Measurements from ENCODE around the gene TRIAP1.

TRIAP1 gene

DNA sequence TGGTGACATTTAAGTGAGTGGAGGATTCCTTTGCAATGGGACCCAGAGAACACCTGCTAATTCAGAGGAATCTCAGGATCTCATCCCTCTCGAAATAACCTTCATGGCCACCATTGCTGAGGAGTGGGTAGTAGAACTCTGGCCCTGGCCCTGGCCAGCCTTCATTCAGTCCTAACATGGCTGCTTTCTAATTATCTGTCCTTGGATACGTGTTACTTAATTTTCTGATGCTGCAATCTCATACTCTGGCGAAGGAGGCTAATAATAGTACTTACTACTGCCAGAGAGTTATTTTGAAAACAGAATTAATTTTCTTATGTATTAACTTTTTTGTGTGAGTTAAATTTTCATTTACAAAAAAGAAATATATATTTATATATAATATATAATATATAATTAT lies 20.4 kb downstream of the TRIAP1 start:
- no peak for DNase-seq

DNA sequence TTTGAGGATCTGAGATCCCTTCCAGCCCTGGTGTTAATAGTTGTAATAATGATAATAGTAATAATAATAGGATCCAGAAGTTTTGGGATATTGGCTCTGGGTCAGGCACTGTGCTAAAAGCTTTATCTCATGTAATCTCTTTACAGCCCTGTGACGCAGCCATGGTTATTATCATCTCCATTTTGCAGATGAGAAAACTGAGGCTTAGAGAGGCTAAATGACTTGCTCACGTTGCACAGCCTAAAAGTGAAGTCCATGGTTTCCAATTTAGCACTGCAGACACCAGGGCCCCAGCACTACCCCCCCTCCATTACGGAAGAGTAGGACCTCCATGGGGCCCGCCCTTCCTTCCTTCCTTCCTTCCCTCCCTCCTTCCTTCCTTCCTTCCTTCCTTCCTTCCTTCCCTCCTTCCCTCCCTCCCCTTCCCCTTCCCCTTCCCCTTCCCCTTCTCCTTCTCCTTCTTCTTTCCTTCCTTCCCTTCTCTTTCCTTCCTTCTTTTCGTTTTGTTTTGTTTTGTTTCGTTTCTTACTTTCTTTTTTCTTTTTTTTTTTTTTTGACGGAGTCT lies 23.2 kb downstream of the TRIAP1 start:
- no peak for DNase-seq

DNA sequence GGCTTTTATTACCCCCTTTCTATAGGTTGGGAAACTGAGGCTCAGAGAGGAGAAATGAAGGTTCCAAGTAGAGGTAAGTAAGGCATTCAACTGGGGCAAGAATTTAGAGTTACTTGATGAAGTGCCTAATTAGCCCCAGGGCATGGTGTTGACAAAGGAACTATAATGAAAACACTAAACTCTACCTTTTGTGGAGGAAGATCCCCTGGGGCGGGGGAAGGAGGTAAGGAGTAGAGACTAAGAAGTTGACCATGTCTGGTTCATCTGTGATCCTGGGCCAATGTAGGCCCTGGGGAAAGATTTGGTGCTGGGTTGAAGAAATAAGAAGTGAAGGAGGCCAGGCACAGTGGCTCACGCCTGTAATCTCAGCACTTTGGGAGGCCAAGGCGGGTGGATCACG lies 24.5 kb downstream of the TRIAP1 start:
- DNase-seq: no peak

DNA sequence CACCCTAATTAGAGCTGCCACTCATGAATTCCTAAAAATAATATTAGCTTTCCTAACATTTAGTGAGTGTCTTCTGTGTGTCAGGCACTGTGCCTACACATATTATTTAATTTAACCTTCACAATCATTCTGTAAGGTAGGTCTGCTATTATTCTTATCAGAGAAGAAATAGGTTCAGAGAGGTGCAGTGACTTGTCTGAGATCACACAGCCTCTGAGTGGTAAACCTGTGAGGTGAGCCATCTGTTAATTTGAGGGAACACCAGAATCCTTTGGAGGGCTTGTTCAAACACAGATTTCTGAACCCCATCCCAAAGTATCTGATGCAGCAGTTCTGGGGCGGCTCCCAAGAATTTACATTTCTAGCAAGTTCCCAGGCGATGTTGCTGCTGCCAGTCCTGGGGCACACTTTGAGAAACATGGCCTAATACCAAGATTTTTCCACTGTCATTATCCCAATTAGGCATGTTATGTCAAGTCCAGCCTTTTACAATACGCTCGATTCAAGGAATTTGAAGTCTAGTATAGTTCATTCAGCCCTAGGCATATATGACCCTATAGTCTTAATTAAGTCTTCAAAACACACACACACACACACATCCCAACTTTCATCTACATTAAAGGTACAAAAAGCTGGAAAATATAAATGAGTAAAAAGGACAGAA lies 28.1 kb downstream of the TRIAP1 start:
- no peak for DNase-seq

DNA sequence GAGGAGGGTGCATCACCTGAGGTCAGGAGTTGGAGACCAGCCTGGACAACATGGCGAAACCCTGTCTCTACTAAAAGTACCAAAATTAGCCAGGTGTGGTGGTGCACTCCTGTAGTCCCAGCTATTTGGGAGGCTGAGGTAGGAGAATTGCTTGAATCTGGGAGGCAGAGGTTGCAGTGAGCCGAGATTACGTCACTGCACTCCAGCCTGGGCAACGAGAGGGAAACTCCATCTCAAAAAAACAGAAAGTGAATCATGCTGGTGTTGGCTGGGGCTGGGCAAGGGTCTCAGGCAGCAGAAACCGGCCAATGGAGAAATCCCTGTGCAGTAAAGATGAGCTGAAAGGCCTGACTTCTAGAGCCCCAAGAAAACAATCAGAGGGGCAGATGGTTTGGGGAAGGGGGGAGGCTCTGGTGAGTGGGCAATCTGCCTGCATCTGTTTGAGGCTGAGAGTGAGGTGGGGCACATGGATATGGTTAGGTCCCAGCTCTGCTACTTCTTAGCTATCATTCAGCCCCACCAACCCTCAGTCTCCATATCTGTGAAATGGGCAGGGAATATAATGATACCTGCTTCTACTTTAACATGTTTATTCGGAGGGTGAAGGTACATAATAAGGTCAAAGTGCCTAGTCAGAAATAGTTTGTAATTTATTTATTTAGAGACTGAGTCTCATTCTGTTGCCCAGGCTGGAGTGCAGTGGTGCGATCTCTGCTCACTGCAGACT lies 29.5 kb downstream of the TRIAP1 start:
- DNase-seq: no peak

DNA sequence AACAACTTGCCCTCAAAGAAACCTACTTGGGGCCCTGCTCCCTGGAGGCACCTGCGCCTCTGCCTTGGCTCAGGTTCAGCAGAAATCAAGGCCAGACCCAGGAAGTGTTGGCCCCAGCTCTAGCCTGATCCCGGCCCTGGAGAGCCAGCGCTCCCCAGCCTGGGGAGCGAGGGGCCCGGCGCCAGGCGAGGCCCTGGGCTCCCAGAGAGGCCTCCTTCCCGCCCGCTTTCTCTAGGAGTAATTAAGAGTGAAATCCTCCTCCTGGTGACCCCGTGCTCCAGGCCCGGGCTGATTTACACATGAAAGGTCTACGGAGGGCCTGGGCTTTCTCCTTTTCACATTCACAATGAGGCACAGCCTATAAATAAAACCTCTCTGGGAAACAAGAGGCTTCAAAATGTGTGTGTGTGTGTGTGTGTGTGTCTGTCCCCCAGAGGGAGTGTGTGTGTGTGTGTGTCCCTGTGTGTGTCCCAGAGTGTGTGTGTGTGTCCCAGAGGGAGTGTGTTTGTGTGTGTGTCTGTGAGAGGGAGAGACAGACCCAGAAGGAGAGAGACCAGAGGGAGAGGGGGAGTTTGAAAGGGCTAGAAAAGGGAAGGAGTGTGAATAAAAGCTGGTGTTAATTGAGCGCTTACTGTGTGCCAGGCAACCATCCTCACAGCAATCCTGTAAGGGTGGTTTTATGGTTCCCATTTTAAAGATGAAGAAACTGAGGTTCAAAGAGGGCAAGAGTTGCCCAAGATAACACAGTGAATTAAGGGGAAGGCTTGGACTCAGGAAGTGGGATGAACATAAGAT lies 32.1 kb downstream of the TRIAP1 start:
- no peak for DNase-seq

DNA sequence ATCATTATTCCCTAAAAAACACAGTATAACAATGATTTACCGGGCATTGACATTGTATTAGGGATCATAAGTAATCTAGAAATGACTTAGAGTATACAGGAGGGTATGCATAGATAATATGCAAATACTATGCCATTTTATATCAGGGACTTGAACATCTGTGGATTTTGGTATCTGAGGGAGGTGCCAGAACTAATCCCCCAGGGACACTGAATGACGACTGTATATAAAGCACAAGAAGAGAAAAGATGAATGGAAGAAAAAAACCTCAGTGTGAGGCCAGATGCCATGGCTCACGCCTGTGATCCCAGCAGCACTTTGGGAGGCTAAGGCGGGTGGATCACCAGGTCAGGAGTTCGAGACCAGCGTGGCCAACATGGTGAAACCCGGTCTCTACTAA lies 33.8 kb downstream of the TRIAP1 start:
- no peak for DNase-seq

DNA sequence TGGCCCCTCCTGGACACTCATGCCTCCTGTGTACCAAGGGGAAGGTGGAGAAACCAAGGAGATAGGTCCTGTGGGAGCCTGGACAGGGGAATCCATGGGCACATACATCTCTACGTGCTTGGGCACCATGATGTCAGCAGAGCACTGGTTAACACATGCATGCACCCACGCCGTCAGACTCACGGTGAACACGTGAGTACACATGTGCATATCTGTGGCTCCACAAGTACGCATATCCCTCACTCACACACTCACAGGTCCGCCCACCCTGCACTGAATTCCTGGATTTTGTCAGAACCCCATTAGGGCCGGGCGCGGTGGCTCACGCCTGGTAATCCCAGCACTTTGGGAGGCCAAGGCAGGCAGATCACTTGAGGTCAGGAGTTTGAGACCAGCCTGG lies 37.4 kb downstream of the TRIAP1 start:
- no peak for DNase-seq

DNA sequence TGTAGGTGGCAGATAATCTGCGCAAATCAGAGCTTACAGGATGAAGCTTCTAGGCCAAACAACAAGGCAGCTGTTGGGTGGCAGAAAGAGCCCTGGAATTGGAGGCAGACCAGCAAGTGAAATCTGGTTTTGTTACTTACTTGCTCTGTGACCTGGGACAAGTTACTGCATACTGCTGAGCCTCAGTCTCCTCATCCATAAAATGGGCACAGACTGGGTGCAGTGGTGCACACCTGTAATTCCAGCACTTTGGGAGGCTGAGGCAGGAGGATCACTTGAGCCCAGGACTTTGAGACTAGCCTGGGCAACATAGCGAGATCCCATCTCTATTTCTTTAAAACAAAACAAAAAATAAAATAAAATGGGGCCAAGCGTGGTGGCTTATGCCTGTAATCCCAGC lies 39.6 kb downstream of the TRIAP1 start:
- no peak for DNase-seq

DNA sequence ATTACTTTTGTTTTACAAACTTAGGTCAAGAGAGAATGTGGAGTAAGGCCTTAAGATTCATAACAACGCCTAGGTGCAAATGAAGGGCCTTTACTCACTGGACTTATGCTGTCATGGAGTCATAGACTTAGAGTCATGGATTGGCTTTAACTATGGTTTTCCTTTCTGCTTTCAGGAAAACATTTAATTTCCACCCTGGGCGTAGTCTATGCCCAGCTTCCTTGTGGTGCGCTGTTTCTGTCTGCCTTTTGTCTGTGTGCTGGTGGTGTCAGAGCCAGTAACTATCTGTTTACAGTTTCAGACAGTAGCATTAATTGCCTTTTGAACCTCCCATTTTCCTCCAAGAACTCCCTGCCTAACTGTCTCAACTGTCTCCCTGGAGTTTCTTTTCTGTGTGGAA lies 40.1 kb downstream of the TRIAP1 start:
- DNase-seq: no peak

DNA sequence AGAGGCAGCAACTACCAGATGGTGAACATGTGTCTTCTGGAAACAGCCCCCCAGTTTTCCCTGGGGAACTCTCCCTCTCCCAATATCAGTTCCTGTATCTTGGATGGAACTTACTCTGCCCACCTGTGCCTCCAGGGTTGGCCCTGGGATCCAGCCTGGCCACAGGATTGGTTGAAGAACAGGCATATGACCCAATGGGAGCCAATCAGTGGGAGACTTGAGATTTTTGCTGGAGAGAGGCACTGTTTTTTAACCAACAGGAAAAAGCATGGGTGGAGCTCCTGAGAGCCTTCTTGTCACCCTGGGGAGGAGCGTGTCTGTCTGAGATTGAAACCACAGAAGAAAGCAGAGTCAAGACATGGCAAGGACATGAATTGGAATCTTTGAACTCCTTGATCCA lies 41.9 kb downstream of the TRIAP1 start:
- no peak for DNase-seq

DNA sequence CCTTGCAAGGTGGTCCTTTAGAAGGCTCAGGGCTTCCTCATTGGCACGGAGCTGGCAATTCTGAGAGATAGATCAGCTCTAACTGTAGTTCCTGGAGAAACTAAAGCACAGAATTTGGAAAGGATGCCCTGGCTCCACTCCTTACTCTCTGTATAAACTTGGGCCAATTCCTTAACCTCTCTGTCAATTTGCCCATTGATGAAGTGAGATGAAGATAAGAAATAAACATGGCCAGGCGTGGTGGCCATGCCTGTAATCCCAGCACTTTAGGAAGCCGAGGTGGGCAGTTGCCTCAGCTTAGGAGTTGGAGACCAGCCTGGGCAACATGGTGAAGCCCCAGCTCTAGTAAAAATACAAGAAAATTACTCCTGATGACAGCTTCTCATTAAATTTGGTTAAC lies 42.3 kb downstream of the TRIAP1 start:
- no peak for DNase-seq

DNA sequence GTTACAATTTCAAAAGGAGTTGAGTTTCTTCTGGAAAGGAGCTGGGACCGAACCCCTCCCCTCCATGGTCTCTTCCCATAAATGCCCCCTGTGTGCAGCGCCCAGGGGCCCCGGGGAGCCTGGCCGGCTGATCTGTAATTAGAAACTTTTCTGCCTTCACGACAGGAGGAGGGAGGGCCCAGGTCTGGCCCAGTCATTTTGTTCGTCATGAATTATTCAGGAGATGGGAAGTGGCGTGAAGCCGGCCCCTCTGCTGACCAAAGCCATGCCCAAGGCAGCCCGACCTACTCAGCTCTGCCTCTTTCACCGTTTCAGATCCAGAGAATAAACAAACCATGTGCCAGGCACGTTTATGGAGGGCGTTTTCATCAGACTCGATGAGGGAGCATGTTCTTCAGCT lies 44.0 kb downstream of the TRIAP1 start:
- no peak for DNase-seq

DNA sequence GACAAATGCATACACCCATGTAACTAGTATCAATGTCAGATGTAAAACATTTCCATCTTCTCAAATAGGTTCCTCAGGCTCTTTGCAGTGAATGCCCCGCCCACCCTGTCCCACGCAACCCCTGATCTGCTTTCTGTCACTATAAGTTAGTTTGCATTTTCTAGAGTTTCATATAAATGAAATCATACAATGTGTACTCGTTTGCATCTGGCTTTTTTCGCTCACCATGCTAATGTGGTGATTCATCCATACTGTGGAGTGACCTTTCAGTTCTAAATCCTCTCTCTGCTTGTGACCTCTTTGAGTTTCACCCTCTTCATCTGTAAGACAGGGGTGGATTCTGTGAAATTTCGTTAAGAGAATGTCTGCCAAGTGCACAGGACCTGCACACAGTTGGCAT lies 46.7 kb downstream of the TRIAP1 start:
- no peak for DNase-seq

DNA sequence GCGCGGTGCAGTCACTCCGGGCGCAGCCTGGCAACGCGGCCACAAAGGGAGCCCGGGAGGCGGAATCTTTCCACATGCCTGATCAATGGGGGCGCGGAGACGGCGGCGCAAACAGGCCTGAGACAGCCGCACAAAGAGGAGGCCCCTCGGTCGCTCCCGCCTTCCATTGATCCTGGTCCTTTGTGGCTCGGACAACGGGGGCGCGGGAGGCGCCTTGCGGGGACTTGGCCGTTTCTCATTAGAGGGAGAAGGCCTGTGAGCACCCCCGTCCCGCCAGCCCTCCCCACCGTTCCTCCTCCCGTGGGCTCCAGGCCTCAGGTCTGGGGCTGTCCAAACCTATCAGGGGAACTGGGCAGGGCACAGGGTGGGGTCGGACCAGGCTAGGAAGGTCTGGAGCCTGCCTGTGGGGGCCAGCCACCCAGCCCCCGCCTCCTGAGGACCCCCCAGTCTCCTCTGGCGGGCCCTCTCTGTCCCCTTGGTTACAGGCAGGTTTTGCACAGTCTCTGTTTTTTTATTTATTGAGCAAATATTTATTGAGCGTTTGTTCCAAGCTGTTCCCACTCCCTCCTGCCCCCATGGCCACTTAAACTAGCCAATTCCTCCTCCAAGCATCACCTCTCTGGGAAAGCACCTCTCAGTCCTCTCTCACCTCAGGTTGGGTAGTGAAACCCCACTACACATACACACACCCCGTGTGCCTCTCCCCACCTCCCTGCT lies 48.2 kb downstream of the TRIAP1 start:
- no peak for DNase-seq

DNA sequence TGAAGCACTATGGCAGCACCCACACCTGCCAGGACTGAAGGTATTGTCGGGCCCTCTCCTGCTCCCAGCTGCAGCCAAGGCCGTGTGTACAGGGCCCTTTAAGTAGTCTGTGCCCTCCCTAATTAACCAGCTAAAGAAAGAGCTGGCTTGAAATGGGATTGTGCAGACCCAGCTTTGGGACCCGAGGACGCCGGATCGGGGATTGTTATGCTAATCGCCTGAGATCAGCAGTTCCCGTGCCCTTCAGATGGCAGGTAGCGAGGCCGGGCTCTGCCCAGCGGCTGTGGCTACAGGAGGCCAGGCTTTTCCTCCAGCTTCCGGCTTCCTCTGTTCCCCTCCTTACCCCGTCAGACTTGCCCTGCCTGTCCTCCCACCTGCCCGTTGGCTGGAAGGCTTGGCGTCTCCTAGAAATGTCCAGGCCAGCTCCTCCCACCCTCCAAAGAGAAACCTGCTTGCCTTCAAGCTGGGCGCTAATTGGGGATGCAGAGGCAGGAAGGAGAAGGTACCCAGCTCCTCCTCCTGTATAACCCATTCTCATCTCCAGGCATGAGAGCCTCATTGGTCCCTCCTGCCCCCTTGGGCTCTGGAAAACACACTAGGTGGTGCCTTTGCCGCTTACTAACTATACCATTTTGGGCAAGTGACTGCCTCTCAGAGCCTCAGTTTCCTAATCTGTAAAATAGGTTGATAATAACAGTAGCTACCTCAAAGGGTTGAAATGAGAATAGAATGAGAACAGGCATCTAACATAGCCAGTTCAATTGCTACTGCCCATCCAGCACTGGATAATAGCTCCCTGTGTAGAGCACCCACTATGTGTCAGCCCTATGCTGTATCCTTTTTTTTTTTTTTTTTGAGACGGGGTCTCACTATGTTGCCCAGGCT lies 51.5 kb downstream of the TRIAP1 start:
- DNase-seq: no peak
